Upper lobe of left lung (tissue), 4 donors: Measurements from ENCODE around the gene DDAH1.

Experiments used
- EP300 ChIP-seq, 4 donors: sonication (generic); formaldehyde crosslinking; IDR thresholded peaks; one replicate each; pipeline ENCODE4 v1.5.1; 2017; ENCODE audit warnings: antibody characterized with exemption in 4 of 4, control low read depth in 2 of 4
- TF ChIP-seq, protein P1 (sequence below), 6 experiments: fragments of 450-650 bp in 4 of 6; fragments of 200-600 bp in 2 of 6; sonication (generic) in 2 of 6; IDR thresholded peaks; one replicate each; pipeline ENCODE4 v1.5.1; 2016 to 2019; ENCODE audit warnings: antibody characterized with exemption in 6 of 6

DNA sequence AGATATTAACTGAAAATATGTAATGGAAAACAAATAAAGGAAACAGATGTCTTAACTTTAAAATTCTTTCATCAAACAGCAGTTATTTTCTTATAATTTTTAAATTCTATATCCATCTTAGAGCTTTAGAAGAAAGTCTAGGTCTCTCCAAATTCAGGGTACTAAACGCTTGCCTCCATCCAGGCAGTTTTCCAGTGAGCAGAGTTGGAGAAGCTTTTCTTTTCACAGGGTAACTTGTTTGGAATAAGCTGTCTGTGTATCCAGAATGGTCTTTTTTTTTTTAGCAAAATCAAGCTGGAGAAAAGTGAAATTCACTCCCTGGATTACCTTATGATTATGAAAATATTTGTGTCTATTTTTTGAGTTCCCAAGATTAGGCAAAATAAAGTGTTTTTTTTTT, 88.6 kb downstream of the DDAH1 start:
- TF ChIP-seq EP300 (IDR thresholded peaks at IDR 0.05), result no peak
- TF ChIP-seq, protein P1, sequence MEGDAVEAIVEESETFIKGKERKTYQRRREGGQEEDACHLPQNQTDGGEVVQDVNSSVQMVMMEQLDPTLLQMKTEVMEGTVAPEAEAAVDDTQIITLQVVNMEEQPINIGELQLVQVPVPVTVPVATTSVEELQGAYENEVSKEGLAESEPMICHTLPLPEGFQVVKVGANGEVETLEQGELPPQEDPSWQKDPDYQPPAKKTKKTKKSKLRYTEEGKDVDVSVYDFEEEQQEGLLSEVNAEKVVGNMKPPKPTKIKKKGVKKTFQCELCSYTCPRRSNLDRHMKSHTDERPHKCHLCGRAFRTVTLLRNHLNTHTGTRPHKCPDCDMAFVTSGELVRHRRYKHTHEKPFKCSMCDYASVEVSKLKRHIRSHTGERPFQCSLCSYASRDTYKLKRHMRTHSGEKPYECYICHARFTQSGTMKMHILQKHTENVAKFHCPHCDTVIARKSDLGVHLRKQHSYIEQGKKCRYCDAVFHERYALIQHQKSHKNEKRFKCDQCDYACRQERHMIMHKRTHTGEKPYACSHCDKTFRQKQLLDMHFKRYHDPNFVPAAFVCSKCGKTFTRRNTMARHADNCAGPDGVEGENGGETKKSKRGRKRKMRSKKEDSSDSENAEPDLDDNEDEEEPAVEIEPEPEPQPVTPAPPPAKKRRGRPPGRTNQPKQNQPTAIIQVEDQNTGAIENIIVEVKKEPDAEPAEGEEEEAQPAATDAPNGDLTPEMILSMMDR (IDR thresholded peaks at IDR 0.05), result no peak
